SK-N-SH (cell line): ENCODE data around the gene KLB.

Experiments used
- CTCF ChIP-seq: fragments of 200-600 bp; sonication (generic); IDR thresholded peaks from 2 replicates; pipeline ENCODE4 v1.6.1; 2017; ENCODE audit warnings: antibody characterized with exemption, mild to moderate bottlenecking, moderate library complexity
- EP300 ChIP-seq, 2 experiments: IDR thresholded peaks; 2 replicates each; pipeline versions ENCODE4 v1.4.0 to v1.6.1; 2012; ENCODE audit warnings: borderline replicate concordance in 1 of 2, low read depth in 1 of 2, low read length in 1 of 2
- MEF2A ChIP-seq: IDR thresholded peaks from 2 replicates; pipeline ENCODE4 v1.4.0; 2012; ENCODE audit warnings: low read depth, borderline replicate concordance
- MXI1 ChIP-seq: IDR thresholded peaks from 2 replicates; pipeline ENCODE4 v1.6.1; 2012; ENCODE audit warnings: mild to moderate bottlenecking, low read depth, low read length, improper control_type of control experiment
- RAD21 ChIP-seq: IDR thresholded peaks from 2 replicates; pipeline ENCODE4 v1.6.1; 2012; ENCODE audit warnings: mild to moderate bottlenecking, low read length
- RCOR1 ChIP-seq: fragments of 150-350 bp; IDR thresholded peaks from 2 replicates; pipeline ENCODE4 v1.6.1; 2017; ENCODE audit warnings: antibody characterized with exemption, low read length
- SMC3 ChIP-seq: IDR thresholded peaks from 2 replicates; pipeline ENCODE4 v1.6.1; 2012; ENCODE audit warnings: low read depth, low read length, improper control_type of control experiment
- TCF12 ChIP-seq: IDR thresholded peaks from 2 replicates; pipeline ENCODE4 v1.4.0; 2012
- TEAD4 ChIP-seq: IDR thresholded peaks from 2 replicates; pipeline ENCODE4 v1.4.0; 2012; ENCODE audit warnings: mild to moderate bottlenecking, borderline replicate concordance; ENCODE audit not compliant: insufficient read depth

DNA sequence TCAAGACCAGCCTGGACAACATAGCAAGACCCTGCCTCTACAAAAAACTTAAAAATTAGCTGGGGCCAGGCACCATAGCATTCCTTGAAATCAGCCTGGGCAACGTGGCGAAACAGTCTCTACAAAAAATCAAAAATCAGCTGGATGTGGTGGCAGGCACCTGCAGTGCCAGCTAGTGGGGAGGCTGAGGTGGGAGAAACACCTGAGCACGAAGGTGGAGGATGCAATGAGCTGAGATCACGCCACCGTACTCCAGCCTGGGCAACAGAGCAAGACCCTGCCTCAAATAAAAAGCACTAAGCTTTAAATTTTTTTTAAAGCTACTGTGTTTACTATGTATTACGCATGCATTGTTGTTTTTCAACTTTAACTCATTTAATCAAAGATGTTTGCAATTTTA is 48.8 kb downstream of the KLB start:
- TF ChIP-seq TEAD4 (no peak), CTCF (no peak), SMC3 (no peak), TCF12 (no peak), MEF2A (no peak), MXI1 (no peak), EP300 (IDR thresholded peaks at IDR 0.05; ENCODE audit: borderline replicate concordance in 1 of 2, low read depth in 1 of 2, low read length in 1 of 2) (no peak), RAD21 (no peak), RCOR1 (no peak)
